SK-N-MC (cell line): ENCODE data around the gene FOXP4.

Experiments used
- EZH2 ChIP-seq: fragments of 200-600 bp; sonication (generic); IDR thresholded peaks from one replicate; pipeline ENCODE4 v1.6.1; 2017; ENCODE audit warnings: antibody characterized with exemption
- POLR2AphosphoS5 ChIP-seq: IDR thresholded peaks from 2 replicates; pipeline ENCODE4 v1.6.1; 2012; ENCODE audit warnings: mild to moderate bottlenecking, low read depth, low read length, borderline replicate concordance

- no peak for TF ChIP-seq EZH2
- TF ChIP-seq POLR2AphosphoS5 = no peak
These were observed 41.1 kb downstream of the FOXP4 start for GRCh38 chr6:41587131-41587879.
